GM21619 (cell line): Measurements from ENCODE around the gene ANXA4.

Source experiments
- ATAC-seq: cut with Tn5 transposase; IDR thresholded peaks from one replicate; pipeline ENCODE4 v1.9.1; 2021; ENCODE audit not compliant: unreplicated experiment

ANXA4 gene

DNA sequence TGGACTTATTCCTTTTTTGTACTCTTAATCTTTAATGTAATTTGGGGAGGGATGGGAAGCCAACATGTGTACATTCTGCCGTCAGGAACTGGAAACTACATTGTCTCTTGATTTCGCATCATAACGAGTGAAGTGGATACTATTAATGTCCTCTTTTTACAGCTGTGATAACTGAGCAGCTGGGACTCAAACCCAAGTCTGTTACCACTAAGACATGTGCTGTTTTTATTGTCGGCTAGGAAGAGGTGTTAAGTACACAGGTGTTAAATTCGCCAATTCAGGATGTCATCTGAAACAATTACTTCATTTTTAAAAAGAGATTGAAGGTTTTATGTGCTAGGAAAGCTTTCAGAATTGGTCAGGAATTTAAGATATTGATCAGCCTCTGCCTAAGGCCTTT lies 94.4 kb downstream of the ANXA4 start:
- no peak for ATAC-seq

DNA sequence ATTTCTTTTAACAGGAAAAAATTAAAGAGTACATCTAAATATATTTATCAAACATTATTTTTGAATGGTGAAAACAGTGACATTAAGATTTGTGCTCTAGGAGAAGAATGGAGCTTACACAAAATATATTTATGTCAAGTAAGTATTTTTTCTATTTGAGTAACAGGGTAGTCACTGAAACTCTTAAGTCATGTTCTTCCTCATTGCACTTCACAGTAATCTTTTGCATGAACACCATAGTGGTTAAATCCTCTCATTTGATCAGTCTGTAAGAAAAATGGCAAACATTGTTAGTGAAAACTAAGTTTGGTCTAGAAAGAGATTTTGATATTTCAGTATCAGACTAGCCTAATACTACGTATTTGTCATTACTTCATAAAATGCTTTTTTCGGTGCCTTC lies 95.6 kb downstream of the ANXA4 start:
- ATAC-seq = no peak

DNA sequence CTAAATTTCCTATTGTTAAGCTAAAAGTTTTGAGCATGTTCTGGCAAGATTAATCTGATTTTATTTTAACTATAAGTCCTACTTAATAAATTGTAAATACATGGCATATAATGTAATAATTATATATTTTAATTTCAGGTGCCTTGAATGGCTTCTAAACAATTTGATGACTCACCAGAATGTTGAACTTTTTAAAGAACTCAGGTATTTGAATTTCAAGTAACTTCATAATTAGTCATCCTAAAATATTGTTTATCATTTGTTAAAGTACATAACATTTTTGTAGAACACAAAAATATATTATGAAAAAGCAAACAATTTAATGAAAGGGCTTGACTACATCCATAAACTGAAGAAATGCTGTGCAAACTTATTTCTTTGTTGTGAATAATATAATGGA lies 102.1 kb downstream of the ANXA4 start:
- no peak for ATAC-seq

DNA sequence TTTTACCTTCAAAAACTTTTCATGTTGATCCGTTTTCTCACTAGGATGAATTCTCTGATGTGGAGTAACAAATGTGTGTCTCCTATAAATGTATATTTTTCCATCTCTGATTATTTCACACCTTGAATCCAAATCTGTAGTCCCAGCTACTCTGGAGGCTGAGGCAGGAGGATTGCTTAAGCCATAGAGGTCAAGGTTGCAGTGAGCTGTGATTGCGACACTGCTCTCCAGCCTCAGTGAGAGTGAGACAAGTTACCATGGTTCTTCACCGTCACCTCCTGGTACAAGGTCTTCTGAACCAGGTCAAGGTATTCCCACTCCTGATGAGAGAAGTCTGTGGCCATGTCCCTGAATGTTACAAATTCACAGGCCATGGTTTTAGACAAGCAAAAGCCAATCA lies 102.6 kb downstream of the ANXA4 start:
- no peak for ATAC-seq

DNA sequence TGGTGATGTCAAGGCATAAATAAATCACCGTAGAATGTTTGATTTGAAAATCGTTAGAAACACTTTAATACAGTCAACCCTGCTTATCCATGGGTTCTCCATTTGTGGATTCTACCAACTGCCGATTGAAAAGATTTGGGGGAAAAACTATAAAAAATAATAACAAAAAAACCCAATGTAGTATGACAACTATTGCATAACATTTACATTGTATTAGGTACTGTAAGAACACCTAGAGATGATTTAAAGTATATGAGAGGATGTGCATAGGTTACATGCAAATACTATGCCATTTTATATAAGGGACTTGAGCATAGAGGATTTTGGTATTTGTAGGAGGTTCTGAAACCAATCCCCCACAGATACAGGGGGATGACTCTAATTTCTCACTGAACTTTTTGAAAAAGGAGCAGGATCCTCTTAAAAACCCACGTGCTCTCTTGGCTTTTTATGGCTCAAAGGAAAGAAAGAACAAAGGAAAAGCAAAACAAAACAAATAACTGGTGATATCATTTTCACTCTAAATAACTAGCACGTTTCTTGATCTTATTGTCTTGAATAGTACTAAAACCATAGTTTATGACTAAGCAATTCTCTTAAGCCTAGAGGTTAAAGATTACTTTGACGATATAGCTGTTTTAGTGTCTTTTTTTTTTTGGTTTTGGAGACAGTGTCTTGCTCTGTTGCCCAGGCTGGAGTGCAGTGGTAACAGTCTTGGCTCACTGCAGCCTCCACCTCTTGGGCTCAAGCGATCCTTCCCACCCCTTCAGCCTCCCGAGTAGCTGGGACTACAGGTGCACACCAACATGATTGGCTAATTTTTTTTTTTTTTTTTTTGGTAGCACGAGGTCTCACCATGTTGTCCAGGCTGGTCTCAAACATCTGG lies 104.5 kb downstream of the ANXA4 start:
- ATAC-seq = no peak

DNA sequence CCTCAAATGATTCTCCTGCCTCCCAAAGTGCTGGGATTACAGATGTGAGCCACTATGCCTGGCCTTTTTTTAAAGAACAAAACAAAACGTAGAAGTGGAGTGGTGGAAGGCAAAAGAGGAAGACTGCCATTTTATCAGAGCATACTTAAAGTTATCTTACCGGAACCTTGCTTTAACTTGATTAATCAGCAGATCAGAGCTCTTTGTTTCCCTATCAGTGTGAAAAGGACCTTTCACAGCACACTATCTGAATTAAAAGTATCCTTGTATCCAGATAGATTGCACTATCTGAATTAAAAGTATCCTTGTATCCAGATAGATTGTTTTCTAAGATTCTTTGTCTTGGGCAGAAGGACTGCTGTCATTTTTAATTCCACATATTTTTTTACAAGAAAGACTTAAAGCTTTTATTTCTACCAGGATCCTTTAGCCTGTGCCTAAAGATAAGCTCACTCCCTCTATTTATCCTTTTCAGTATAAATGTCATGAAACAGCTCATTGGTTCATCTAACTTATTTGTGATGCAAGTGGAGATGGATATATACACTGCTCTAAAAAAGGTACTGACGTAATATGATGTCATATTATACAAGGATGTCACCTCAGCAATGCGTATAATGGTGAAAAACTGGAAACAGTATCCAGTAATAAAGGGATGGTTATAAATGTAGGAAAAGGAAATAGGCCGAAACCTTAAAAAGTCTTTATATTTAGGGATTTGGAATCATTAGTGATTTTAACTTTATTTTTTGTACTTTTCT lies 105.3 kb downstream of the ANXA4 start:
- no peak for ATAC-seq

DNA sequence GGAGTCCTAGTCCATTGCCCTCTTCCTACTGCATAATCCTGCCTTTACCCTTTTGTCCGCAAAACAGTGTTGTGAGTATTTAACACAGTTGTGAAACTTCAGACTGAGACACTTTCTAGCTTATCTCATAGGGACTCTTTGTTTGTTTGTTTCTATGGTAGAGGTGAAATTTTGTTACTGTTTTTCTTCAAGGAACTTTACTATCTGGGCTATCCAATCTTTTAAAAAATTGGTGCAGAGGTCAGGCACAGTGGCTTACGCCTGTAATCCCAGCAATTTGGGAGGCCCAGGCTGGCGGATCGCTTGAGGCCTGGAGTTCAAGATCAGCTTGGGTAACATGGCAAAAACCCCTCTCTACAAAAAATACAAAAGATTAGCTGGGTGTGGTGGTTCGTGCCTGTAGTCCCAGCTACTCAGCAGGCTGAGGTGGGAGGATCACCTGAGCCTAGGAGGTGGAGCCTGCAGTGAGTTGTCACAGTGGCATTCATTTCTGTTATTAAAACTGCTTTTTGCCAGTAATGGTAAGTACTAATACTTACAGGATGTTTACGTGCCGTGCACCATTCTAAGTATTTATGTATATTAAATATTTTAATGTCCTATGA lies 106.4 kb downstream of the ANXA4 start:
- no peak for ATAC-seq

DNA sequence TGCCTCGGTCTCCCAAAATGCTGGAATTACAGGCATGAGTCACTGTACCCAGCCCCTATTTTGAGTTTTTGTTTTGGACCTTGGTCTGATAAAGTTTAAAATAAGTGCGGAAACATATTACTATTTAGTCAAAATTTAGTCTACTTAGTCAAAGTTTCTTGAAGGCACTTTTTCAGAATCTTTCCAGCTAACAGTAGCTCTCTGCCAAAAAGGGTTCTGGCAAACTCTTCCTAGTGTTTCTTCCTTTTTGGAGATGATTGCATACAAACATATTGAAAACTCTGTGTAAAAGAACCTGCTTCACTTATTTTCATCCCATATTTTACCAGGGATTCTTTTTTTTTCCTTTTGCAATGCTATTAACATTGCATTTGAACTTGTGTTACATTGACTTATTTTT lies 116.3 kb downstream of the ANXA4 start:
- ATAC-seq = no peak

DNA sequence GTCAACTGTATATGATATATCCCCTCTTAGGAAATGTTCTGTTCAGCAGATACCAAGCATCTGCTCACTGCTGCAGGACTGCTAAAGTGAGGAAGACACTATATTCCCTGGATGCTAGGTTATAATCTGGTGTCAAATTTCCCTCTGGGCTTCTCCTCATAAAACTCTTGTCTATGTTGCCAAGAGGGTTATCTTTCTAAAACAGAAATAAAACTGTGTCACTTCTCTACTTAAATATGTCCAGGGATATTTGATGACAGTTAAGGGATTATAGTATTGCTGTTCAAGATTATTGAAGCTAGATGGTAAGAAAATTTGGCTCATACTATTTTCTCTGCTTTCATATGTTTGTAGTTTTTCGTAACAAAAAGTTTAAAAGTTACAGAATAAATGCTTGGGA lies 121.4 kb downstream of the ANXA4 start:
- ATAC-seq = no peak
